Activated T-helper 1 cell treated with anti-CD3 and anti-CD28 coated beads, Interleukin-2, amount 50 U/mL, for 16 hours (primary cell): ENCODE data around the gene TFDP2.
"Not testable (repeated sequence)": the region's sequence is repeated elsewhere in the genome, so short reads cannot be mapped to it uniquely, and the experiment has no call there.

Source experiments
- DNase-seq, 2 donors: peaks; one replicate each; pipeline ENCODE4 v3.0.0-alpha.2; 2020; ENCODE audit warnings: low read depth in 1 of 2, low spot score in 1 of 2

The TFDP2 gene

GRCh38 chr3:142127941-142128658, 21.2 kb downstream of the TFDP2 start:
- no peak for DNase-seq

GRCh38 chr3:142124243-142124642, 25.1 kb downstream of the TFDP2 start:
- DNase-seq: no peak

GRCh38 chr3:142120707-142121106, 28.6 kb downstream of the TFDP2 start:
- DNase-seq: no peak

- no peak for DNase-seq
Observed at GRCh38 chr3:142118911-142119310, 30.4 kb downstream of the TFDP2 start.

- no peak for DNase-seq
Observed at GRCh38 chr3:142117056-142117851, 32.1 kb downstream of the TFDP2 start.

- DNase-seq: no peak
Observed at GRCh38 chr3:142115867-142116668, 33.3 kb downstream of the TFDP2 start.

- DNase-seq: no peak
Observed at GRCh38 chr3:142112601-142113000, 36.7 kb downstream of the TFDP2 start.

GRCh38 chr3:142106548-142106947, 42.8 kb downstream of the TFDP2 start:
- DNase-seq: no peak

- DNase-seq: no peak
Observed at GRCh38 chr3:142105991-142106390, 43.4 kb downstream of the TFDP2 start.

GRCh38 chr3:142104763-142105162, 44.6 kb downstream of the TFDP2 start:
- no peak for DNase-seq

GRCh38 chr3:142098964-142099363, 50.4 kb downstream of the TFDP2 start:
- DNase-seq: no peak

- DNase-seq: no peak
Observed at GRCh38 chr3:142097099-142097843, 52.1 kb downstream of the TFDP2 start.

GRCh38 chr3:142095841-142096240, 53.5 kb downstream of the TFDP2 start:
- DNase-seq: no peak

GRCh38 chr3:142088925-142089324, 60.4 kb downstream of the TFDP2 start:
- DNase-seq: not testable (repeated sequence)

- DNase-seq: no peak
Observed at GRCh38 chr3:142088522-142088921, 60.8 kb downstream of the TFDP2 start.

- no peak for DNase-seq
Observed at GRCh38 chr3:142087676-142088075, 61.7 kb downstream of the TFDP2 start.

- no peak for DNase-seq
Observed at GRCh38 chr3:142086581-142087090, 62.7 kb downstream of the TFDP2 start.

GRCh38 chr3:142081178-142081577, 68.2 kb downstream of the TFDP2 start:
- no peak for DNase-seq

GRCh38 chr3:142077859-142078500, 71.4 kb downstream of the TFDP2 start:
- DNase-seq: no peak

GRCh38 chr3:142077155-142077858, 72.0 kb downstream of the TFDP2 start:
- no peak for DNase-seq
